GM12875 (cell line): Measurements from ENCODE around the gene NEIL3.

Experiments
- H3K4me3 ChIP-seq: one replicate; pipeline ENCODE4 v1.5.1; 2011; ENCODE audit warnings: low read depth, low read length, control low read depth
- CTCF ChIP-seq: IDR thresholded peaks from 2 replicates; pipeline ENCODE4 v1.5.1; 2011; ENCODE audit warnings: low read depth, mild to moderate bottlenecking, control low read depth, inconsistent platforms, low read length, moderate library complexity, borderline replicate concordance; ENCODE audit not compliant: insufficient read depth

NEIL3 gene

GRCh38 chr4:177367336-177367735, 57.7 kb downstream of the NEIL3 start:
- TF ChIP-seq CTCF: no peak

GRCh38 chr4:177369372-177369771, 59.7 kb downstream of the NEIL3 start:
- no peak overlapping the region for H3K4me3 ChIP-seq
- TF ChIP-seq CTCF: no peak

More at GRCh38 chr4:177367336-177367735, 57.7 kb downstream of the NEIL3 start:
- H3K4me3 ChIP-seq: no peak overlapping the region

- H3K4me3 ChIP-seq: no peak overlapping the region
- TF ChIP-seq CTCF: no peak
Observed at GRCh38 chr4:177371461-177371860, 61.8 kb downstream of the NEIL3 start.

GRCh38 chr4:177374966-177375365, 65.3 kb downstream of the NEIL3 start:
- no peak overlapping the region for H3K4me3 ChIP-seq
- no peak for TF ChIP-seq CTCF

GRCh38 chr4:177375372-177375771, 65.7 kb downstream of the NEIL3 start:
- H3K4me3 ChIP-seq: no peak overlapping the region
- no peak for TF ChIP-seq CTCF

- H3K4me3 ChIP-seq: no peak overlapping the region
- TF ChIP-seq CTCF: no peak
Observed at GRCh38 chr4:177376024-177376423, 66.3 kb downstream of the NEIL3 start.

- peak; percentile 37; the same call in 1 of the 2 replicates for TF ChIP-seq CTCF
- H3K4me3 ChIP-seq: no peak overlapping the region
Observed at GRCh38 chr4:177380730-177381287, 71.1 kb downstream of the NEIL3 start.
